Right cardiac atrium (tissue), 5 donors: ENCODE data around the gene FBXW4. TPM values are rescaled to one million over a fixed set of nuclear protein-coding genes. Genes with fewer than 3 reads are reported as not detected.

Source experiments
- ATAC-seq, 2 donors: fragments of 200-7000 bp; cut with Tn5 transposase; one replicate each; pipeline versions ENCODE4 v1.8.0 to v1.9.1; 2020; ENCODE audit warnings: moderate library complexity in 2 of 2, mild to moderate bottlenecking in 1 of 2
- DNase-seq, 3 donors: peaks; one replicate each; pipeline ENCODE4 v3.0.0-alpha.2; 2020
- H3K27ac ChIP-seq: one replicate; pipeline ENCODE4 v1.5.1; 2013; ENCODE audit warnings: mild to moderate bottlenecking, low read length, control low read depth, moderate library complexity
- H3K27me3 ChIP-seq: one replicate; pipeline ENCODE4 v1.6.1; 2013; ENCODE audit not compliant: control insufficient read depth, insufficient read depth
- H3K4me1 ChIP-seq: one replicate; pipeline ENCODE4 v1.6.1; 2013; ENCODE audit warnings: low read length; ENCODE audit not compliant: control insufficient read depth, insufficient read depth
- H3K4me3 ChIP-seq: one replicate; pipeline ENCODE4 v1.5.1; 2013; ENCODE audit warnings: low read length, control low read depth
- H3K9me3 ChIP-seq: one replicate; pipeline ENCODE4 v1.6.1; 2013; ENCODE audit warnings: low read length; ENCODE audit not compliant: control insufficient read depth
- WGBS: extraction: QIAGEN DNeasy Blood & Tissue Kit; methylation state at CpG from one replicate; pipeline ENCODE4 v1.1.7; 2013; 5-methylcytosine and 5-hydroxymethylcytosine counted together
- intact Hi-C, 4 donors: fragments of 100-400 bp; cut with DNase I; formaldehyde crosslinking; loops; one replicate each; pipeline versions ENCODE4 v1.11.0 to v1.14.0; 2022 to 2023
- polyA plus RNA-seq: library from polyadenylated mRNA; stranded (reverse); fragments of 200-250 nt; gene quantifications from one replicate; pipeline ENCODE4 v1.2.3, GENCODE V29; 2013
- total RNA-seq, 4 donors: library from RNA; stranded (reverse); fragmentation: NEBNext Ultra II Directional; extraction: Animal tissue kit (Norgen Biotek cat#: 25700); gene quantifications; one replicate each; pipeline ENCODE4 v1.2.1, GENCODE V29; 2021
- donor health status: healthy with polysubstance abuse.
- donor health status: DM: no; HTN: yes; CAD: no.
- donor health status: DM: no; HTN: no; CAD: no.
- donor health status: DM: no; HTN: yes; CAD: no; lungs with severe emphysema.
- donor health status: DM: yes; HTN: yes; CAD: no.

The FBXW4 gene
- total and polyA plus RNA-seq, 5 donors, result 81.8 to 144 (median 121) TPM

GRCh38 chr10:101580486-101581399 is 114.2 kb downstream of the FBXW4 start:
- no peak overlapping the region for H3K4me3 ChIP-seq
- DNase-seq (peak in 1 of 3 donors; percentile 32), ATAC-seq (no peak)
- intact Hi-C loops, result no loop called here
- H3K27me3 ChIP-seq, result no peaks in the 10 kb centered on the region
- H3K27ac ChIP-seq, result no peak overlapping the region
- 83% methylated on average over 10 of the region's 10 CpGs for WGBS
- no peaks in the 10 kb centered on the region for H3K4me1 ChIP-seq
- no peaks in the 10 kb centered on the region for H3K9me3 ChIP-seq

DNA sequence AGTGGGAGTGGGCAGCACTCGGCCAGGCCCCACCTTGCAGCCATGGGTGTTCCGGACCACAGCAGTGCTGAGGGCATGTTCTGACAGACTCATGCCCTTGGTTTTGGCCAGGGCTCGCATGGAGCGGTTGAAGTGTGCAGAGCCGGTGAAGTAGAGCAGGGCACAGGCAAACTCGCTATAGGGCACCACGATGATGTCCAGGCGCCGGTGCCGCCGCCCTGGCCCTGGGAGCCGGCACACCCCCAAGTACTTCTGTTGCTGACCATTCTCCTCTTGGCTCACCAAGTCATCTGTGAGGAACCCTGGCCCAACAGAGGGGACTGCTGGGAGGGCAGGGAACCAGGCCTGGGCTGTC is 115.5 kb downstream of the FBXW4 start:
- DNase-seq (peak in 1 of 3 donors; percentile 39), ATAC-seq (no peak)
- Histone ChIP-seq H3K9me3 (no peaks in the 10 kb centered on the region), H3K4me3 (no peak overlapping the region), H3K27me3 (no peaks in the 10 kb centered on the region), H3K4me1 (no peaks in the 10 kb centered on the region), H3K27ac (no peak overlapping the region)
- 98% methylated on average over 12 of the region's 12 CpGs for WGBS
- intact Hi-C loops, result loop anchor here in 2 of 4 donors (10.0 kb wide), 2 partner anchors 275 to 305 kb away; no protein-coding TSS in a partner anchor

GRCh38 chr10:101578803-101579515 is 116.0 kb downstream of the FBXW4 start:
- DNase-seq, result peak in 1 of 3 donors; percentile 44

DNA sequence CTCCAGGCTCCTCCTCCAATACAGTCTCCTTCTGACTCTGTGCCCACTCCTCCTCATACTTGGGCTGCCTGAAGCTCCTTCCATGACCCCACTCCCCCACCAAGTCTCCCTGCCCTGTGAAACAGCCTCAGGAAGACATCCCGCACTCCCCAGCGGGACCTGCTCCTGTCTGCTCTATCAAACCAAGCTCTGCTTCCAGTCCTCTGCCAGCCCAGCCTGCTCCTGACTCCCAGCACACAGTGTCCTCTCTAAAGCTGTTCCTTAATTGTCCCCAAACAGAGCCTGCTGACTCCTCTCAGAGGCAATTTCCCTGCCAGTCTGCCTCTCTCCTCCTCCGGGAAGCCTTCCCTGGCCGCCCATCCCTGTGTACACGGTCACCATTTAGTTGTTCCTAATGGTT is 116.8 kb downstream of the FBXW4 start:
- no peak for ATAC-seq
- H3K27me3 ChIP-seq, result no peaks in the 10 kb centered on the region
- no peak overlapping the region for H3K4me3 ChIP-seq
- 91% methylated on average over 5 of the region's 5 CpGs for WGBS
- no peaks in the 10 kb centered on the region for H3K9me3 ChIP-seq
- intact Hi-C loops, result loop anchor here in 2 of 4 donors (10.0 kb wide), 2 partner anchors 273 to 303 kb away; no protein-coding TSS in a partner anchor
- H3K4me1 ChIP-seq, result no peaks in the 10 kb centered on the region
- peak in 1 of 3 donors; percentile 12 for DNase-seq
- H3K27ac ChIP-seq, result no peak overlapping the region

More at GRCh38 chr10:101578803-101579515, 116.0 kb downstream of the FBXW4 start:
- ATAC-seq, result no peak
- no peak overlapping the region for H3K27ac ChIP-seq
- no peaks in the 10 kb centered on the region for H3K27me3 ChIP-seq
- H3K4me3 ChIP-seq, result no peak overlapping the region
- intact Hi-C loops, result loop anchor here in 2 of 4 donors (10.0 kb wide), 2 partner anchors 274 to 304 kb away; no protein-coding TSS in a partner anchor
- WGBS, result 93% methylated on average over 13 of the region's 13 CpGs
- no peaks in the 10 kb centered on the region for H3K9me3 ChIP-seq
- no peaks in the 10 kb centered on the region for H3K4me1 ChIP-seq

GRCh38 chr10:101577121-101577871 is 117.7 kb downstream of the FBXW4 start:
- DNase-seq (peak in 1 of 3 donors; percentile 15), ATAC-seq (no peak)
- Histone ChIP-seq H3K4me3 (no peak overlapping the region), H3K27me3 (no peaks in the 10 kb centered on the region), H3K4me1 (no peaks in the 10 kb centered on the region), H3K27ac (no peak overlapping the region), H3K9me3 (no peaks in the 10 kb centered on the region)
- 90% methylated on average over 7 of the region's 7 CpGs for WGBS
- intact Hi-C loops, result loop anchor here in 2 of 4 donors (10.0 kb wide), 2 partner anchors 272 to 302 kb away; no protein-coding TSS in a partner anchor

DNA sequence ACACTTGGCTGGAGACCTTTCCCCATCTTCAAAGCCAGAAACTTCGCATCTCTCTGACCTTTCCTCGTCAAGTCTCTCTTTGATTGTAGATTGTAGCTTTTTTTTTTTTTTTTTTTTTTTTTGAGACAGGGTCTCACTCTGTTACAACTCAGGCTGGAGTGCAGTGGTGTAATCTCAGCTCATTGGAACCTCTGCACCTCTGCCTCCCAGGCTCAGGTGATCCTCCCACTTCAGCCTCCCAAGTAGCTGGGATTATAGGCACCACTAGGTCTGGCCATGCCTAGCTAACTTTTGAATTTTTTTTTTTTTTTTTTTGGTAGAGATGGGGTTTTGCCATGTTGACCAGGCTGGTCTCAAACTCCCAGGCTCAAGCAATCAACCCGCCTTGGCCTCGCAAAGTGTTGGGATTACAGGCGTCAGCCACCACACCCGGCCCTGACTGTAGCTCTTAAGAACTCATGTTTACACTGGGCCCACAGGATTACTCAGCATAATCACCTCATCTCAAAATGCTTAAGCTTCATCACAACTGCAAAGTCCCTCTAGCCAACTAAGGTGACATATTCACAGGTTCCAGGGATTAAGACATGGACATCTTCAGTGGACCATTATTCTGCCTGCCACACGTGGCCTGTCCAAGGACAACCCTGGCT is 118.6 kb downstream of the FBXW4 start:
- no peaks in the 10 kb centered on the region for H3K27me3 ChIP-seq
- no peaks in the 10 kb centered on the region for H3K4me1 ChIP-seq
- DNase-seq (peak in 1 of 3 donors; percentile 2), ATAC-seq (no peak)
- intact Hi-C loops, result loop anchor here in 2 of 4 donors (10.0 kb wide), 2 partner anchors 272 to 302 kb away; no protein-coding TSS in a partner anchor
- 96% methylated on average over 7 of the region's 7 CpGs for WGBS
- no peak overlapping the region for H3K27ac ChIP-seq
- no peak overlapping the region for H3K4me3 ChIP-seq
- H3K9me3 ChIP-seq, result no peaks in the 10 kb centered on the region

DNA sequence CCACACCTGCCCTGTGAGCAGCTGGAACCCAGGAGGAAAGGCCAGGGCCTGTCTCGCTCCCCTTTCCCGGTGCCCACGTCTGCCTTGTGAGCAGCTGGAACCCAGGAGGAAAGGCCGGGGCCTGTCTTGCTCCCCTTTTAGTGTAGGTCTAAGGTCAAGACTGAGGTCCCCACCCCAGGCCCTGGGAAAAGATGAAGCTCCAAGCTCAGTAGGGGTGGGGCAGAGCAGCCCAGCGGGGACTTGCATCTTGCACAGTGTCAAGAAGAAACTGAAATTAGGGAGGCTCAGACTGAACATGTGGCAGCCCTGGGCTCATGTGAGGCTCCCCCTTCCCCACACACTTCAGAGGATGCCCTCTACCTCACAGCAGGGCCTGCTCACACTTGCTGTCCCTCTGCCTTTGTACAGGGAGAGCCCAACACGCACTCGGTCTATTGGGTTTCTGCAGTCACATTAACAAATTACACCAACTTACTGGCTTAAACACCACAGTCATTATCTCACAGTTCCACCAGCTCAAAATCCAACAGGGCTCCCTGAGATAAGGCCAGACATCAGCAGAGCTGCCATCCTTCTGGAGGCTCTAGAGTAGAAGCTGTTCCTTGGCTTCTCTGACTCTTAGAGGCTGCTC is 119.3 kb downstream of the FBXW4 start:
- ATAC-seq, result no peak
- intact Hi-C loops, result loop anchor here in 2 of 4 donors (10.0 kb wide), 2 partner anchors 271 to 301 kb away; no protein-coding TSS in a partner anchor
- Histone ChIP-seq H3K27me3 (no peaks in the 10 kb centered on the region), H3K27ac (no peak overlapping the region), H3K9me3 (no peaks in the 10 kb centered on the region), H3K4me3 (no peak overlapping the region), H3K4me1 (no peaks in the 10 kb centered on the region)
- DNase-seq, result peak in 1 of 3 donors; percentile 47
- WGBS, result 83% methylated on average over 7 of the region's 7 CpGs

GRCh38 chr10:101575091-101575490 is 119.9 kb downstream of the FBXW4 start:
- ATAC-seq, result no peak
- 90% methylated on average over 3 of the region's 3 CpGs for WGBS
- no peaks in the 10 kb centered on the region for H3K9me3 ChIP-seq
- peak in 1 of 3 donors; percentile 19 for DNase-seq
- H3K27ac ChIP-seq, result no peak overlapping the region
- no peaks in the 10 kb centered on the region for H3K4me1 ChIP-seq
- no peak overlapping the region for H3K4me3 ChIP-seq
- intact Hi-C loops, result loop anchor here in 2 of 4 donors (10.0 kb wide), 2 partner anchors 270 to 300 kb away; no protein-coding TSS in a partner anchor
- no peaks in the 10 kb centered on the region for H3K27me3 ChIP-seq

- Histone ChIP-seq H3K4me3 (no peak overlapping the region), H3K27ac (no peak overlapping the region), H3K27me3 (no peaks in the 10 kb centered on the region), H3K4me1 (no peaks in the 10 kb centered on the region), H3K9me3 (no peaks in the 10 kb centered on the region)
- DNase-seq (no peak), ATAC-seq (no peak)
- intact Hi-C loops, result loop anchor here in 3 of 4 donors (5.0 to 10.0 kb wide), 4 partner anchors 269 to 412 kb away; no protein-coding TSS in a partner anchor
- WGBS, result 87% methylated on average over 25 of the region's 25 CpGs
These were observed 120.9 kb downstream of the FBXW4 start for GRCh38 chr10:101573885-101574753.
